ENCODE measurements around the gene SKI.

SKI gene

GRCh38 chr1:2337501-2337900 is 109.4 kb downstream of the SKI start:
- DNase-seq (ENCODE audit: low read depth, low spot score), result no peak

GRCh38 chr1:2339206-2340085 is 111.3 kb downstream of the SKI start:
- no peak for DNase-seq (ENCODE audit: low read depth, low spot score)

- no peak for DNase-seq (ENCODE audit: low read depth, low spot score)
Measured at GRCh38 chr1:2340086-2340917, 112.2 kb downstream of the SKI start.

DNA sequence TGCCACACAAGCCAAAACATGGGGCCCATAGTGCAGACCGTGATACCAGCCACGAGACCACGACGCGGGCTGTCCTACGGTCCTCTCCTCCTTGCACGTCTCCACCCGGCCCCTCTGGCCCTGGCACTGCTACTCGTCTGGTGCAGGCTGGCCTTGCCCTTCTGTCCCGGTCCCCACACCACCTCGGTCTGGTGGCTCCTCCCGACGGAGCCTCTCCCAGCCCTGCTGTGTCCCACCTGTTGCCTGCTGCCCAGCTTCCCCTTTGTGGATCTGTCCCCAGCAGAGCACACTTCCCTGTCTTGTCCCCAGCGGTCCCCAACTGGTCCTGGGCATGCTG is 112.8 kb downstream of the SKI start:
- DNase-seq (ENCODE audit: low read depth, low spot score), result no peak

DNA sequence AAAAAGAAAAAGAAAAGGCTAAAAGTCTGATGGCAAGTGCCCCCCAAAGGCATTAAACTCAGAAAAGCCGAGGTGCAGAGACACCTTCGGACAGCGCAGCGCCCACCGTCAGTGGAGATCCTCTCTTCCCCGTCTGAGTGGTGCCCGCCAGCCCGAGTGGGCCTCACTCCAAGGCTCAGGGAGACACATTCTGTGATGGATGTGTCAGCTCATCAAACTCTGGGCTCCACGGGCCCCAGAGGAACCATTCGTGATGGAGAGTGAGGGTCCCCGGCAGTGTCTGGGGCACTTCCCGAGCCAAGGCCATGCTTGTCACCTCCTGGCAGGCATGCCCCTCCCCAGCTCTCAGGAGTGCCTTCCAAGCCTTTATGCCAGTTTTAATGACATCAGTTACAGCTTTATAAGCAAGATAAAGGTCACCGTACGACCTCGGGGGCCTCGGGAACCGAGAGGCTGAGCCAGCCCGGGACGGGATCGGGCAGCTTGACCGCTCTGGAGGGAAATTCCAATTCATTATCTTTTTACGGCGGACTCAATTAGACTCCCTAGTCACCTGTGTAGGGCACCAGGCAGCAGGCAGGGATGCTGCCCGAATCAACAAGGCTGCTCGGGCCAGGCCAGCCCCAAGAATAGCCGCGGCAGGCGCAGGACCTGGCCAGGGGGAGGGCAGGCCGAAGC is 113.7 kb downstream of the SKI start:
- no peak for DNase-seq (ENCODE audit: low read depth, low spot score)

DNA sequence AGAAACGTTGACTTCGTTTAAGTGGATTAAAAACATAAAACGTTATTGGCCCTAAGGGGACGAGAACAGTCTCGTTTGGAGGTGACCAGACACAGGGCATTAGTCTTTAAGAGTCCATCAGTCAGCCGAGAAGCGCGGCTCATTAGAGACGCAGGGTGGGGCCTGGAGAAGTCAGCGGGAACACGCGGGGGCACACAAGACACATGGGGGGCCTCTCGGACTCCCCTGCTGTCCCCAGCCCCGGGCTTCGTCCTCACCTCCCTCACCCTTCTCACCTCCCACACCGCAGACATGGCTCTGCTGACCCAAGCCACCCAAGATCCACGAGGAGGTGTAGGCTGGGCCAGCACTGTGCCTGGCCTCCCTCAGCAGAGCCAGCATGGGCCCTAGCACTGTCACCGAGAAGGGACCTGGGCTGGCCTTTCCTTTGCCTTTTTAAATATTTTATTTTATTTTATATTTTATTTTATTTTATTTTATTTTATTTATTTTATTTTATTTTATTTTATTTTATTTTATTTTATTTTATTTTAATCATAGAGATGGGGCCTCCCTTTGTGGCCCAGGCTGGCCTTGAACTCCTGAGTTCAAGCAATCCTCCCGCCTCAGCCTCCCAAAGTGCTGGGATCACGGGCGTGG is 114.4 kb downstream of the SKI start:
- no peak for DNase-seq (ENCODE audit: low read depth, low spot score)

DNA sequence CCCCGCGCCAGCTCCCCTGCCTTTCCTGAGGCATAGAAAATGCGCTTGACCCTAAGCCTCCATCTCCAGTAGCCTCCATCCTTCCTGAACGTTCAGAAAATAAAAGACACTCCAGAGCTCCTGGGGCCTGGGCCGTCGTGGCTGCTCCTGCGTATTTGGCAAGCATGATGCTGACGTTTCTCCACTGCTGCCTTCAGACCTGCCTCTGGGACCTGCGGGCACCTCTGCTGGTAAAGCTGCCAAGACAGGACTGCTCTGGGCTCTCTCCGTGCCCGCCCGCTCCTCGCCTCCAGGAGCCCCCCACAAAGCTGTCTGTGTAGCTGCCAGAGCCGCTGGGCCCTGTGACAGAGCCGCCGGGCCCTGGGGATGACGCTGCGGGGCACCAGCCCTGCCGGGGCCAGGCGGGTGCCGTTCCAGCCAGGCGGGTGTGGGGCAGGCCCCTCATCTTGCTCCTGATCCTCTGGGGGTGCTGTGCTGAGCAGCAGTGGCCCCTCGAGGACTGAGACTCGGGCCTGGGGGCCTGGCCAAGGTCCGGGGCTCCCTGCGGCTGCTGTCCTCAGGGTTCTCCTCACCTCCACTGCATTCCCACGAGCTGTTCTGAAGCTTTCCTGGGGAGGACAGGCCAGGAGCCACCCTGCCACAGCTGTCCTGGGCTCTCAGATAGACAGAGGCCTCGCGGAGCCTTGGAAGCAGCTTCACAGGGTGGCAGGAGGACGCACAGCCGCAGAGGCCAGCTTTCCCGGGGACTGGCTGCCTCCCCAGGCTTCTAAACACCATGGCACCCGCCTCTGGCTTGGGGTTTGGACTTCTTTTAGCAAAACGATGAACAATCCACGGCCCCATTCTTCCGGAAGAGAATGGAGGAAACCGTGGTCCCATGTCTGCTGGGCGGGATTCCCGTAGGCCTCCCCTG is 115.2 kb downstream of the SKI start:
- no peak for DNase-seq (ENCODE audit: low read depth, low spot score)

DNA sequence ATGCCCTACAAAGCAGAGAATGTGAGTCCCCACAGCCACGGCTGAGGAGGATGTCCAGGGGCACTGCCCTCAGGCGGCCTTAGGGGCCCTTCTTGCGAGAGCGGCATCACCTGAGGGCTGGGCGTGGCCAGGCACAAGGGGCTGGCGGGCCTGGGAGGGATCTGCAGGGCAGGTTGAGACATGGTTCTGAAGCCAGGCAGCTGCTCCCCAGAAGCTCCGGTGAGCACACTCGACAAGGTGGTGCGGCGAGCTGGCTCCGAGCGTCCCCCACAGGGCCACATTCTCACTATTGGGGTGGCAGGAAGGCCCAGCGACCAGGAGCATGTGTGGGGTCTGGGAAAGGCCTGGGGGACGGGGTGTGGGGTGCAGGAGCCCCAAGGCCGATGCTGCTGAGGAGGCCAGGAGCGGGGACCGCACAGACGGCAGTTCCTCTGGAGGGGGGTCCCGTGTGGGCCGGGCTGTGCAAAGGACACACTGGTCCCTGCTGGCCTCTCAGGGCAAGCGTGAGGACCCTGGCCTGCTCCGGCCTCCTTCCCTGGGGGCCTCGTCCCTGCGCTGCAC is 116.1 kb downstream of the SKI start:
- no peak for DNase-seq (ENCODE audit: low read depth, low spot score)

DNA sequence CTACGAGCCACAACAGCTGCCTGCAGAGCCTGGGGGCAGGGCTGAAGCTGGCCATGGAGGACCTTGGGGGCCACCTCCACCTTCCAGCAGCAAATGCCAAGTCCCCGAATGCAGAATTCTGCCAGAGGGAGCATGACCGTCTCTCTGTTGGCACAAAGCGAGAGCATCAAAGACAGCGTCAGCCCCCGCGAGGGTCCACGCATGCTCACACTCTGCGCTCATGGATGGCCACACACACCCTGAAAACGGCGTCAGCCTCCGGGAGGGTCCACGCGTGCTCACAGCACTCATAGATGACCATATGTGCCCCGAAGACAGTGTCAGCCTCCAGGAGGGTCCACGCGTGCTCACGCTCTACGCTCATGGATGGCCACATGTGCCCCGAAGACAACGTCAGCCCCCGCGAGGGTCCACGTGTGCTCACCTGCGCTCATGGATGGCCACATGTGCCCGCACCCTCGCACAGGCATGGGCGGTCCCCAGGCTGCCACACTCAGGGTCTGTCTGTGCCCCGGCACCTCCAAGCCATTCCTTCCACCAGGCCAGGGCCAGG is 116.7 kb downstream of the SKI start:
- no peak for DNase-seq (ENCODE audit: low read depth, low spot score)

- DNase-seq (ENCODE audit: low read depth, low spot score), result no peak
Measured at GRCh38 chr1:2345297-2346075, 117.4 kb downstream of the SKI start.

DNA sequence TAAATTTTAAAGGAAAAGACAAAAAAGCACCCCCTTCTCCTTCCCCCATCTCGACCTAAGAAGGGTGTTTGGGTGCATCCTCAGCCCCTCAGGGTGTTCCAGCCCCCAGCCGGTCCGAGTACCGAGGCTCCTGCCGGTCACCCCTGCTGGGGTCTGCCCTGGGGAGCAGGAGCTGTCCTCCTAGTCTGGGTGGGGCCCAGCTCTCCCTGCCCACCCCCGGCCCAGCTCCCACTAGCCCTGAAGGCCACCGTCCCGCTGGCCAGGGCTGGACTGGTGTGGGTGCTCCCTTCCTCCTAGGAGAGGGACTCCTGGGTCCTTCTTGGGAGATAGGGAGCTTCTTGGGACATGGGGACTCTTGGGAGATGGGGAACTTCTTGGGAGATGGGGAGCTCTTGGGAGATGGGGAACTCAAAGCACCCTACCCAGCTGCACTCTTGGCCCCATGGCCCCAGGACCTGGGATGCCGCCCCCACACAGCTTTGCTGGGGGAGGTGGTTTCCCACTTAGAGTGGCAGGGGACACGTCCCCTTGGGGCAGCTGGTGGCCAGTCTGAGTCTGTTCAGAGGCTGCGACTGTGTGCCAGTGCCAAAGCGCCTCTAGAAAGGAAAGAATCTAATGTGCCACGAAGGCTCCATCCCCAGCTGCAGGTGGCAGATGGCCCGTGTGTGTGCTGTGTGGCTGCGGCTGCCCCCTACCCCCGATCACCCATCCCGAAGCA is 118.7 kb downstream of the SKI start:
- DNase-seq (ENCODE audit: low read depth, low spot score), result no peak

DNA sequence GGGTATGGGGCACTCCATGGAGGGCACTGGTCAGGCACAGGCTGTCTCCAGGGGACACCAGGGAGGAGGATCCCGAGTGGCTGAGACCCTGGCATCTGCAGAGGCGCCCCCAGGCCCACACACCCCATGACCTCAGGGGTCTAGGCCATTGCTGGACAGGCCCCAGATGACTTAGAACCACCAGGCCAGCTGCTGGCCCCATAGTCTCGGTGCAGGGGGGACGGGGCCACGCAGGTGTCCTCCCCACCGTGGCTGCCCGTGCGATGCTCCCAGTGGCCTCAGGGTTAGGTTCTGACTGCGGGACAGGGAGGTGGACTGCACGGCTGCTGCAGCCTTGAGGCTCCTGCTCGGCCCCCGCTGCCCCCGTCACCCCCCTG is 119.3 kb downstream of the SKI start:
- no peak for DNase-seq (ENCODE audit: low read depth, low spot score)

- DNase-seq (ENCODE audit: low read depth, low spot score), result no peak
Measured at GRCh38 chr1:2347896-2348295, 119.8 kb downstream of the SKI start.

DNA sequence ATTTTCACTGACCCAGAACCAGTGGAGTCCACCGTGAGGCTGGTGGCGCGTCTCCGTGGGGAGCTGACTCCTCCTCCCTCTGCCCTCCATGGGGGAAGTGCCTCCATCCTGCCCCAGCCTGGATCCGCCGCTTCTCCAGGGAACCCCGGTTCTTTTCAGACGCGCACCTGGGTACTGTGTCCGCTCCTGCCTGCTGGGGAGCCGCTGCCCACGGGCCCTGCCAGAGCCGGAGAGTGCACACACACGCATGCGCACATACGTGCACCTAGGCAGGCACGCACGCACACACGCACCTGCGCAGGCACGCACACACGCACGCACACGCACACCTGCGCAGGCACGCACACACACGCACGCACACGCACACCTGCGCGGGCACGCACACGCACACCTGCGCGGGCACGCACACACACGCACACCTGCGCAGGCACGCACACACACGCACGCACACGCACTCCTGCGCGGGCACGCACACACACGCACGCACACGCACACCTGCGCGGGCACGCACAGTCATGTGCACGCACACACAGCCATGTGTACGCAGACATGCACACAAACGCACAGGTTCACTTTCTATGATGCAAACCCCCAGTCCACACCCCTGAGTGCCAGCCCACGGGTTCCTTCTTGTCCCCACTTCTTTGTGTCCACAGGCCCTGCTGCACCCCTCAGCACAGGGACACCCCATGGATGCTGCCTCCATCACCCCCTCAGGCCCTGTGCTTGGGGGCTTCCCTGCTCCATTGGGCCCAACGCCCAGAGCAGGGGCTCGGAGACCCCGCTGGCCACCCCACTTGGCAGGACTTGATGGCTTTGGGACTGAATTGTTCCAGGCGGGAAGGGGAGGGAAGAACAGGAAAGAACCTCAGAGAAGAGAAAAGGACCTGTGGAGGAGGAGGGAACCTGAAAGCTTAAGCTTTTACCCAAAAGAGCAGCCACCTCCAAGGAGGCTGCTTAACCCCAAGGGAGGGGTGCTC is 120.5 kb downstream of the SKI start:
- DNase-seq (ENCODE audit: low read depth, low spot score), result no peak

DNA sequence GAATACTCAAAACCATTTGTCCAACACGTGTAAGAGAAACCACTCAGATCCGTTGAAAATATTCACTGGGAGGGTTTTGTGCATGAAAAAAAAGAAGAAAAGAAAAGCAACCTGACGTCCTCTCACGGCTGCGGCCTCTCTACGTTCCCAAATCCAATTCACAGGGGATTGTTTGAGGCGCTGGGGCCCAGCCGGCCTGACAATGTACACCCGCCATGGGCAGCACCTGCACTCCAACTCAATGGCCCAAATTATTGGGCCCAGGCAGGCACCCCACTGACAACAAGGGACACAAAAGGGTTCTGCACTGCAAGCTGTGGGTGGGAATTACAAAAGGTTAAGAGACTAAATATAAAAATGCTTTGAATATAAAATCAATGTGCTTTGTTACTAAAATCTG is 121.7 kb downstream of the SKI start:
- DNase-seq (ENCODE audit: low read depth, low spot score), result no peak

DNA sequence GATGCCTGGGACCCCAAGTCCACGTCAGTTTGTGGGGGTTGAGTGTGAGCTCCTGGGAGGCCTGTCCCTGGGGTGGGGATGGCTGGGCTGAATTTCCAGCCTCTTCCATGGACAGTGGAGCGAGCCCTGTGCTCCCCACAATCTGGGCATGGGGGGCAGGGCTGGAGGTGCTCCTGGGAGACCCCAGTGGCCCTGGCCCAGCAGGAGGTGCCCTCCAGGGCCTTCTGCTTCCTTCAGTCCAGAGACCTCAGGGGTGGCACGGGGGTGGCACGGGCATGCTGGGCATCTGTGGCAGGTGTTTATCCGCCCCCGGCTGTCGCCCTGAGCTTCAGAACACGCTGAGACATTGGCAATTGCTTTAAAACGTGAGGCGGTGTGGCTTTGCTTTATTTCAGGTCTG is 122.4 kb downstream of the SKI start:
- no peak for DNase-seq (ENCODE audit: low read depth, low spot score)

GRCh38 chr1:2350911-2351655 is 123.0 kb downstream of the SKI start:
- DNase-seq (ENCODE audit: low read depth, low spot score), result no peak

All from smooth muscle cell of the brain vasculature (primary cell).